HepG2 (cell line): ENCODE results near the gene NRL. TPM values are rescaled to one million over a fixed set of nuclear protein-coding genes. Genes with fewer than 3 reads are reported as not detected.

Experiments used
- ATF7-NPFF ChIP-seq: sonication (generic); formaldehyde crosslinking; IDR thresholded peaks from 2 replicates; pipeline ENCODE4 v1.8.1; 2023; ENCODE audit warnings: mild to moderate bottlenecking, low read depth, missing genetic modification reagents, moderate library complexity
- EP300 ChIP-seq, 3 experiments: sonication (generic) in 1 of 3; formaldehyde crosslinking in 1 of 3; IDR thresholded peaks; 2 replicates each; pipeline versions ENCODE4 v1.5.1 to v1.6.1; 2011 to 2020; ENCODE audit warnings: low read depth in 2 of 3, low read length in 2 of 3, borderline replicate concordance in 1 of 3, improper control_type of control experiment in 1 of 3, mild to moderate bottlenecking in 1 of 3, missing genetic modification reagents in 1 of 3, moderate library complexity in 1 of 3
- ERF ChIP-seq: IDR thresholded peaks from 2 replicates; pipeline ENCODE4 v1.6.1; 2018; ENCODE audit warnings: missing biosample characterization, missing genetic modification reagents
- HNRNPK ChIP-seq: fragments of 200-400 bp; formaldehyde crosslinking; IDR thresholded peaks from 2 replicates; pipeline ENCODE4 v1.6.1; 2018; ENCODE audit warnings: low read length, low read depth, moderate library complexity, mild to moderate bottlenecking; ENCODE audit not compliant: poor library complexity, severe bottlenecking
- HOXA3 ChIP-seq: sonication (generic); formaldehyde crosslinking; IDR thresholded peaks from 2 replicates; pipeline ENCODE4 v1.5.0; 2020; ENCODE audit warnings: missing genetic modification reagents
- MXD4 ChIP-seq: IDR thresholded peaks from 2 replicates; pipeline ENCODE4 v1.6.1; 2016; ENCODE audit warnings: mild to moderate bottlenecking, missing biosample characterization, missing genetic modification reagents
- NFATC3 ChIP-seq: sonication (generic); formaldehyde crosslinking; IDR thresholded peaks from 2 replicates; pipeline ENCODE4 v1.5.1; 2020; ENCODE audit warnings: mild to moderate bottlenecking, missing genetic modification reagents
- NFE2 ChIP-seq: sonication (generic); formaldehyde crosslinking; IDR thresholded peaks from 2 replicates; pipeline ENCODE4 v1.4.0; 2020; ENCODE audit warnings: missing genetic modification reagents
- NR2F6 ChIP-seq, 2 experiments: IDR thresholded peaks; 2 replicates each; pipeline ENCODE4 v1.6.1; 2016; ENCODE audit warnings: antibody characterized with exemption in 1 of 2, mild to moderate bottlenecking in 1 of 2
- PCBP1 ChIP-seq: fragments of 200-400 bp; formaldehyde crosslinking; IDR thresholded peaks from 2 replicates; pipeline ENCODE4 v1.6.1; 2017; ENCODE audit warnings: mild to moderate bottlenecking, low read depth, low read length, borderline replicate concordance
- PHB2 ChIP-seq: fragments of 450-650 bp; IDR thresholded peaks from 2 replicates; pipeline ENCODE4 v1.6.1; 2018; ENCODE audit not compliant: partially characterized antibody
- SNRNP70 ChIP-seq: fragments of 200-400 bp; formaldehyde crosslinking; IDR thresholded peaks from 2 replicates; pipeline ENCODE4 v1.6.1; 2017; ENCODE audit warnings: mild to moderate bottlenecking, low read depth, low read length, moderate library complexity
- TCF12 ChIP-seq, 2 experiments: fragments of 450-650 bp in 1 of 2; sonication (generic) in 1 of 2; formaldehyde crosslinking in 1 of 2; IDR thresholded peaks; 2 replicates each; pipeline versions ENCODE4 v1.6.1 to v1.8.0; 2017 to 2022; ENCODE audit warnings: antibody characterized with exemption in 1 of 2, mild to moderate bottlenecking in 1 of 2, missing genetic modification reagents in 1 of 2, moderate library complexity in 1 of 2
- ZNF136 ChIP-seq: sonication (generic); formaldehyde crosslinking; IDR thresholded peaks from 2 replicates; pipeline ENCODE4 v1.8.1; 2022; ENCODE audit warnings: low read depth, mild to moderate bottlenecking, moderate library complexity, missing genetic modification reagents
- ZNF142 ChIP-seq: sonication (generic); formaldehyde crosslinking; IDR thresholded peaks from 2 replicates; pipeline ENCODE4 v1.4.0; 2020; ENCODE audit warnings: missing genetic modification reagents
- ZNF563 ChIP-seq: sonication (generic); formaldehyde crosslinking; IDR thresholded peaks from 2 replicates; pipeline ENCODE4 v1.8.0; 2022; ENCODE audit warnings: mild to moderate bottlenecking, moderate library complexity, missing genetic modification reagents
- ZNF776 ChIP-seq: sonication (generic); formaldehyde crosslinking; IDR thresholded peaks from 2 replicates; pipeline ENCODE4 v1.4.0; 2020; ENCODE audit warnings: mild to moderate bottlenecking, missing genetic modification reagents
- polyA plus RNA-seq, 8 experiments: library from polyadenylated mRNA; depleted of rRNA in 3 of 8; stranded (reverse) in 7 of 8; unstranded in 1 of 8; fragments of >200 nt; fragmentation: Illumina TruSeq in 4 of 8; extraction: Trizol in 4 of 8; gene quantifications; 2 replicates each; pipeline versions ENCODE4 v1.2.1 to v1.2.3, GENCODE V29; 2011 to 2016; ENCODE audit warnings: low read depth in 4 of 8, missing spikeins in 1 of 8, mixed read lengths in 1 of 8; ENCODE audit not compliant: insufficient read depth in 1 of 8
- total RNA-seq, 5 experiments: library from RNA; depleted of rRNA; stranded (reverse); fragments of >200 nt; fragmentation: Illumina TruSeq; extraction: Trizol; gene quantifications; 2 replicates each; pipeline ENCODE4 v1.2.3, GENCODE V29; 2016; ENCODE audit warnings: low read depth in 1 of 5
- TF ChIP-seq, protein P1 (sequence below): sonication (generic); formaldehyde crosslinking; IDR thresholded peaks from 2 replicates; pipeline ENCODE4 v1.5.0; 2020; ENCODE audit warnings: mild to moderate bottlenecking, missing genetic modification reagents
- TF ChIP-seq, protein P2 (sequence below): sonication (generic); formaldehyde crosslinking; IDR thresholded peaks from 2 replicates; pipeline ENCODE4 v1.8.0; 2022; ENCODE audit warnings: mild to moderate bottlenecking, missing genetic modification reagents; ENCODE audit not compliant: insufficient replicate concordance

Gene NRL
- total and polyA plus RNA-seq, 2 of the 13 experiments (the other 11 are each of a cell fraction or from before 2014, with no cell fraction given), result 2.5 to 4.7 TPM

DNA sequence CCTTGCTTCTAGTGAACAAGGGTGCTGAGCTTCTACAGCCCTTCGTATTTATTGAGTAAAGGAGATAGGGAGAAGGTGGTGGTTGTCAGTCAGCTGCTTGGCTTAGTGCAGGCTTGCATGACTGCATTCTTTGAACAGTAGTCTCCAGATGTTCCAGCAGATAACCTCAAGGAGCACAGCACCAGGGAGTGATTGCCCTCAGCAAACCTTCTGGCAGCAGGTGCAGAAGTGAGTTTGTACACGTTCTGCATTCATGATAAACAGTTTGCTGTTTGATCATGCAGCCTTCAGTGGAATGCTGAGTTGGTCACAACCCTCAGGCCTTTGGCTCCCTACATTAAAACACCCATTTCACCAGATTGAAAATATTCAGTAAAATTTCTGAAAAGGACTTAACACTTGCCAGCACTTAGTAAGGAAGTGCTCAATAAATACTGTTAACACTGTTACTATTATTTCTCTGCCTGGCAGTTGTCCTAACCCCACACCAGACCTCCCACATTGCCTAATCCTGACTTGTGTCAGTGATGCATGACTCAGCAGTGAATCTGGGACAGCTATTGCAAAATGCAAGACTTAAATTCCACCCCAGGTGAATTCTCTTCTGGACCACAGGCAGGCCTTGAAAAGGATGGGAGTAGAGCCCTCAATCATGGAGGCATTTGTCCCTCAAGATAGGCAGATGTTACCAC lies 81.9 kb downstream of the NRL start (continued):
- no peak for TF ChIP-seq TCF12 (IDR thresholded peaks at IDR 0.05)
- TF ChIP-seq TCF12 (CRISPR knock-in tag; IDR thresholded peaks at IDR 0.05), result no peak
- TF ChIP-seq HOXA3, result peak; percentile 29; the same call in 1 of the 2 replicates
- TF ChIP-seq NFE2, result peak; percentile 97
- TF ChIP-seq ZNF142, result no peak
- TF ChIP-seq NR2F6 (IDR thresholded peaks at IDR 0.05), result peak; percentile 47; the same call in 1 of the 2 replicates
- peak; percentile 54; the same call in 1 of the 2 replicates for TF ChIP-seq NR2F6 (CRISPR knock-in tag; IDR thresholded peaks at IDR 0.05)
- no peak for TF ChIP-seq MXD4 (CRISPR knock-in tag)
- TF ChIP-seq ERF (CRISPR knock-in tag), result no peak
- no peak for TF ChIP-seq ZNF776 (CRISPR knock-in tag)
- no peak for TF ChIP-seq ZNF563 (CRISPR knock-in tag)
- TF ChIP-seq, protein P1, sequence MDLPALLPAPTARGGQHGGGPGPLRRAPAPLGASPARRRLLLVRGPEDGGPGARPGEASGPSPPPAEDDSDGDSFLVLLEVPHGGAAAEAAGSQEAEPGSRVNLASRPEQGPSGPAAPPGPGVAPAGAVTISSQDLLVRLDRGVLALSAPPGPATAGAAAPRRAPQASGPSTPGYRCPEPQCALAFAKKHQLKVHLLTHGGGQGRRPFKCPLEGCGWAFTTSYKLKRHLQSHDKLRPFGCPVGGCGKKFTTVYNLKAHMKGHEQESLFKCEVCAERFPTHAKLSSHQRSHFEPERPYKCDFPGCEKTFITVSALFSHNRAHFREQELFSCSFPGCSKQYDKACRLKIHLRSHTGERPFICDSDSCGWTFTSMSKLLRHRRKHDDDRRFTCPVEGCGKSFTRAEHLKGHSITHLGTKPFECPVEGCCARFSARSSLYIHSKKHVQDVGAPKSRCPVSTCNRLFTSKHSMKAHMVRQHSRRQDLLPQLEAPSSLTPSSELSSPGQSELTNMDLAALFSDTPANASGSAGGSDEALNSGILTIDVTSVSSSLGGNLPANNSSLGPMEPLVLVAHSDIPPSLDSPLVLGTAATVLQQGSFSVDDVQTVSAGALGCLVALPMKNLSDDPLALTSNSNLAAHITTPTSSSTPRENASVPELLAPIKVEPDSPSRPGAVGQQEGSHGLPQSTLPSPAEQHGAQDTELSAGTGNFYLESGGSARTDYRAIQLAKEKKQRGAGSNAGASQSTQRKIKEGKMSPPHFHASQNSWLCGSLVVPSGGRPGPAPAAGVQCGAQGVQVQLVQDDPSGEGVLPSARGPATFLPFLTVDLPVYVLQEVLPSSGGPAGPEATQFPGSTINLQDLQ (CRISPR knock-in tag), result no peak
- no peak for TF ChIP-seq NFATC3 (CRISPR knock-in tag)
- no peak for TF ChIP-seq ZNF136 (CRISPR knock-in tag)
- TF ChIP-seq EP300 (IDR thresholded peaks at IDR 0.05; ENCODE audit: low read depth in 2 of 2, low read length in 2 of 2), result peak; percentile 83 to 85
- TF ChIP-seq EP300 (CRISPR knock-in tag; IDR thresholded peaks at IDR 0.05; ENCODE audit: borderline replicate concordance), result peak; percentile 83
- TF ChIP-seq HNRNPK, result no peak
- TF ChIP-seq PHB2, result no peak
- TF ChIP-seq ATF7-NPFF (CRISPR knock-in tag), result no peak
- TF ChIP-seq, protein P2, sequence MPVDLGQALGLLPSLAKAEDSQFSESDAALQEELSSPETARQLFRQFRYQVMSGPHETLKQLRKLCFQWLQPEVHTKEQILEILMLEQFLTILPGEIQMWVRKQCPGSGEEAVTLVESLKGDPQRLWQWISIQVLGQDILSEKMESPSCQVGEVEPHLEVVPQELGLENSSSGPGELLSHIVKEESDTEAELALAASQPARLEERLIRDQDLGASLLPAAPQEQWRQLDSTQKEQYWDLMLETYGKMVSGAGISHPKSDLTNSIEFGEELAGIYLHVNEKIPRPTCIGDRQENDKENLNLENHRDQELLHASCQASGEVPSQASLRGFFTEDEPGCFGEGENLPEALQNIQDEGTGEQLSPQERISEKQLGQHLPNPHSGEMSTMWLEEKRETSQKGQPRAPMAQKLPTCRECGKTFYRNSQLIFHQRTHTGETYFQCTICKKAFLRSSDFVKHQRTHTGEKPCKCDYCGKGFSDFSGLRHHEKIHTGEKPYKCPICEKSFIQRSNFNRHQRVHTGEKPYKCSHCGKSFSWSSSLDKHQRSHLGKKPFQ, result no peak
- no peak for TF ChIP-seq PCBP1
- TF ChIP-seq SNRNP70, result no peak
